Smooth muscle cell of the brain vasculature (primary cell): ENCODE measurements around the gene EML4.
"Not testable (repeated sequence)": the region's sequence is repeated elsewhere in the genome, so short reads cannot be mapped to it uniquely, and the experiment has no call there.

Source experiments
- DNase-seq: peaks from one replicate; pipeline ENCODE4 v3.0.0-alpha.2; 2012; ENCODE audit warnings: low read depth, low spot score

The EML4 gene

DNA sequence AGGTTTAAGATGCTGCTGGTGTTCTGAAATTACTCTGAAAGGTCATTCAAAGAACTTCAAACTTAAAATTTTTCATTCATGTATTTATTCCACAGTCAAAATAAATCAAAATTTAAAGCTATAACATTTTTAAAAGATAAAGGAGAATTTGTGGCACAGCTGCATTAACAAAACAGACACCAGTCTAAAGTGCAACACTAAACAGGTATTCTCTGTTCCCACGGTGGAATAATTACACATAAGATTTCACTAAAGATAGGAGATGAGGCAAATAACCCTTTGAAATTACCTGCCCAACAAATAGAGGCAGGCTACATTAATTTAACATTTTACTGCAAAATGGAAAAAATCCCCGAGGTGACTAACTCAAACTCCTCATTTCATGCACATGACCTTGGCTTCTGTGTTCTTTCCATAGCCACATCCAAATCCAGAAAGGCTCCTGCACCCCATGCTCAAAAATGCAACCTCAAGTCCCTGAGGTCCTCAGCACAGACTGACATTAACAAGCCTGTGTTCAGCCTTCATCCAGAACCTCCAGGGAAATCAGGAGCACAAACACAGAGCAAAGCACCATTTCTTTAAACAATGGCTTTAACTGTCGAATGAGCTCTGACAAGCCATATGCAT, 181.4 kb downstream of the EML4 start:
- DNase-seq, result no peak

GRCh38 chr2:42351864-42352263, 182.7 kb downstream of the EML4 start:
- DNase-seq, result no peak

DNA sequence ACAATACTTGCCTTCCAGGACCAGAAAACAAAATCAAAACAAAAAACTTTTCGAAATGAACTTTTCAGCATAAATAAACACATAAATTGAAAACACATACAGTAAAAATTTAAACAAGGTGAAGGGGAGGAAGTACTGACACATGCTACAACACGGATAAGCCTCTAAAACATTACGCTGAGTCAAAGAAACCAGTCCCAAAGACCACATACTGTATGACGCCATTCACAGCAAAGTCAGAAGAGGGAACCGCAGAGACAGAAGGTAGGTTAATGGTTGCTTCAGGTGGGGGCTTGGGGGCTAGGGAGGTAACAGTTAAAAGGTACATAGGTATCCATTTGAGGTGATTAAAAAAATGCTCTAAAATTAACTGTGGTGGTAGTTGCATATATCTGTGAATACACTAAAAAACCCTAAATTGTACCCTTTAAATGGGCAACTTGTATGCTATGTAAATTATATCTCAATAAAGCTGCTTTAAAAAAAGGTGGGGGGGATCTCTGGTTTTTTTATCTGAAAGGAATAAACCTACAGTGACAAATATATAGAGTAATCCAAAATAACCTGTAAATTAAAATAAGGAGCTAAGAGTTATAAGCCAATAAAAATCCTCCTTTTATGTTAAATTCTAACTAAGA, 184.8 kb downstream of the EML4 start:
- DNase-seq, result no peak

DNA sequence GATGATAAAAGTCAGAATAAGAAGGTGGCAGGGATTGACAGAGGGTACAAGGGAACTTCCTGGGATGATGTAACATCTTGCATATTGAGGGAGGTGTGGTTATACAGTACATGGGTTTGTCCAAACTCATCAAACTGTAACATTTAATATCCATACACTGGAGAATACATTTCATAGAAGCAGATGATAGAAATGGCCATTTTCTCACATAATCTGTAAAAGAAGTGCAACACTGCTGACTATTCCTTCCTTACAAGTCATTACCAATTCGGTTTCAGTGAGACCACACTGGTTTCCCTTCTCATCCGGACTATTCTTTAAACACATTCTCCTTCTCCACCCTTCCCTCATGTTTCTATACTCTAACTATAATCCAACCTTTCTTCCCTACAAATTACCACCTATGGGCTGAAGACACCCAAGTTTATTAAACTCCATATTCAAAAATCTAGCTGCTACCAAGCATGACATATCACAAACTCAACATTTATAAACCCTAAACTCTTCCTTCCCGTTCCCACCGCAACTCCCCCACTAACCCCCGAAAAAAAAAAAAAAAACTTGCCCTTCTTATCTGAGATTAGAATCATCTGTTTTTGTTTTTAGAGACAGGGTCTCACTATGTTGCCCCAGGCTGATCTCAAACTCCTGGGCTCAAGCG, 190.3 kb downstream of the EML4 start:
- no peak for DNase-seq

DNA sequence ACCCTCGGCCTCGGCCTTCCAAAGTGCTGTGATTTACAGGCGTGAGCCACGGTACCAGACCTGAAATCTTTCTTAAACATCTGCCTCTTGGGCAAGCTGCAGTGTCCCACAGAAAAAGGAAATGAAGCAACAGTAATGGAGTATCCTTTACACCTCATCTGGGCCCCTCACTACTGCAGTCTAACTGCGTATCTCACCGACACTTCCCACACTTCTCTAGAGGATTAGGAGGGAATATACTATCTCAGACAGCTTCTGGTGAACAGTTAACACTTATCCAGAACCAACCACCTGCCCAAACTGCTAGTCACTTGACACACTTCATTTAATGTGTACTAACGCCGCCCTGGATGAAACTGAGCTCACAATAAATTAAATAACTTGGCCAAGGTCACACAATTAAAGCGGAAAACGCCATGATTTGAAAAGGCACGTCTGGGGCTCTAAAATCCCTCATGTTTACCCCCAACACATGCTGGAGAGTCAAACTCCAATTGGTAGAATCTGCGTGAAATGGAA, 190.9 kb downstream of the EML4 start:
- DNase-seq, result no peak

- DNase-seq, result no peak
Observed at GRCh38 chr2:42360493-42360889, 191.3 kb downstream of the EML4 start.

DNA sequence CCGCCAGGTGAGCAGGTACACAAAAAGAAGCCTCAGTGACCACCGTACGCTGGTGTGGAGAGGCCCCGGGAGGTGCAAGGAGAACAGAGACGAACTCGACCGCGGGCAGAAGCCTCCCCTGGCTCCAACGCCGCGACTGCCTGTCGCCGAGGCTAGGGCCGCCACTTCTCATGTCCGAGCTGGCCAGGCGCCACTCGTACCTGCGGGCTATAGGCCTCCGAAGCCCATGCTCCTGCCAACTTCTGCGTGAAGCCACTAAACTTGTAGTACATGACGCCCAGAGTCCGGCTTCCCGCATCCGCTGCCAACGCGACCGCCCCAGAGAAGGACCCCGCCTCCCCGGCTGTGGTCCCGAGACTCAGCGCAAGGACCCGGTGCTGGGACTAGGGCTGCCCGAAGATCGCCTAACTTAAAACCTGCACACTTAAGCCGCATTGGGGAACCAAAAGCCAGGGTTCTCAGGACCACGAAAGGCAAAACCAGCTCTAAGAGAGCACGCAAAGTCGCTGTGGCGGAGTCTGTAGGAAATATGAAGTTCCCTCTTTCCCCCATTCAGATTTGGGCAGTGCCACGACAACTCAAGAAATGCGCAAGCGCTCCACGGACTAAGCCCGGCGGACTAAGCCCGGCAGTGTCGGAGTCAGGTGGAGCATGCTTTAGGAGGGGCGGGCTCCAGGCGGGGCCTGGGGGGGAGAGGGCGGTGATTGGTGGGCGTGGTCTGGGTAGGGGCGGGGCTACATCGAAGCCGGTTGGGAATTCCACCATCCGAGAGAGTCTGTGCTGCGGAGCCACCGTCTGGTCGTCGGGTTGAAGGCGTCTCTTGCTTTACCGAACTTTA, 192.0 kb downstream of the EML4 start, which contains the start of gene COX7A2L:
Gene COX7A2L (minus strand): TSS at position 328 of the 838 bp plus-strand sequence. CDS start 56 bp downstream, at position 272.
- peak; percentile 96 for DNase-seq

GRCh38 chr2:42361728-42362283, 192.7 kb downstream of the EML4 start:
- no peak for DNase-seq

DNA sequence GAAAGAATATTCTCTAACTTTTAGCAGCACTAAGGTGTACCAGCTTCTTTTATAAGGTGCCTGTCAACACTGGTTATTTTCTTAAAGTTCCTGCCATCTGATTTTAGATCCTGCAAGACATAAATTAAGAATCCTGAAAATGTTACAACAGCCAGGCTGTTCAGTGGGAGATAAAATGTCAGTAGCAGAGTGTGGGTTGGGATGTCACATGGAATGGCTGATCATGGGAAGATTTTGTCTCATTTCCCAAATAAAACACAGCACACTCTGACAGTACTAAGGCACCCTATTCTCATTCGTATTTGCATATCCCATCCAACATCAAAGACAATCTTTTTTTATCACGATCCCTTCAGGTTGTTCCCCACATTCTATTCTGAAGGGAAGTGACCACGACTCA, 194.3 kb downstream of the EML4 start:
- no peak for DNase-seq

DNA sequence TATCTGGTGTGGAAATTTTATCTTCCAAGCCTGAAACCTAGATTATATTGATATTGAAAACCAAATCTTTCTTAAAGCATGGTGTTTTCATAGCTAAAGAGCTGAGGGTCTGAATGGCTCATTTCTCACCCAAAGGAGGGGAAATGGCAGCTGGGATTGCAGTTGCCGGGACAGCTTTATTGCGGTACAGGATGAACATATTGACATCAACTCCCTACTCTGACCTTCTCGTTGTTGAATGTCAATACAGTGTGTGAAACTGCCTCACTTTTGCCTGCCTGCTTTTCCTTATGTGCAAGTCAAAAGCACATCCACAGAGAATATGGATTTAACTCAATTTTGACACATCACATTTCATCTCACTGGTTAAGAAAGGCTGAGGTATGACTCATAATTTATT, 195.5 kb downstream of the EML4 start:
- no peak for DNase-seq

- DNase-seq, result no peak
Observed at GRCh38 chr2:42366411-42366810, 197.3 kb downstream of the EML4 start.

- DNase-seq, result no peak
Observed at GRCh38 chr2:42367835-42368234, 198.7 kb downstream of the EML4 start.

GRCh38 chr2:42368817-42369531, 199.8 kb downstream of the EML4 start:
- no peak for DNase-seq

DNA sequence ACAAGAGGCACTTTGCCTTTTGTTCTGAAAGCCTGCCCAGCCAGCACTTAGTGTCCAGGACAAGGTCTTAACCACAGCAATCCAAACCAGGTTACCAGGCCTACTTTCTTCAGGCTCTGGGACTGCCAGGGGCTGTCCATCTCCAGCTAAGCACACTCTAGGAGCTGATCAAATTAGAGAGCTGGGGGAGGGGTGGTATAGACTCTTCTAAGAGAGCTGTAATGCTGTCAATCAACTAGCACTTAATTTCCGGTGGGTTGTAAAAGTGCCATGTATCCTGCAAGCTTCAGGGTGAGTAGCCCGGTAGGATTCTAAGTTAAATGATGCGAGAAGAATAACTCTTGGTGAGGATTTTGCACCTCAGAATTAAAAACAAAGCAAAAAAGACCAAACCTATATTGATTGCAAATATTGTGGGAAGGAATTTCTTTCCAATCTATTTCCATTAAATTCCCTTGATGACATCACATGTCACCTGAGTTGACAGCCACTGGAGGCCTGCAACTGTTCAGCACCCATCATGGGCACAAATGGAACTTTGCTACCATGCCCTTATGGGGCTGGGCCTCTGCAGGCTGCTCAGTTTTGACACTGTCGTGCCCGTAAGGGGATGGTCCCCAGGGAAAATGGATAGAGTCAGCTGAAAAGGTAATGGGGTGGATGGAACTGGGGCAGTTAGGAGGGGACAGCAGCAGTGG, 200.5 kb downstream of the EML4 start:
- no peak for DNase-seq

DNA sequence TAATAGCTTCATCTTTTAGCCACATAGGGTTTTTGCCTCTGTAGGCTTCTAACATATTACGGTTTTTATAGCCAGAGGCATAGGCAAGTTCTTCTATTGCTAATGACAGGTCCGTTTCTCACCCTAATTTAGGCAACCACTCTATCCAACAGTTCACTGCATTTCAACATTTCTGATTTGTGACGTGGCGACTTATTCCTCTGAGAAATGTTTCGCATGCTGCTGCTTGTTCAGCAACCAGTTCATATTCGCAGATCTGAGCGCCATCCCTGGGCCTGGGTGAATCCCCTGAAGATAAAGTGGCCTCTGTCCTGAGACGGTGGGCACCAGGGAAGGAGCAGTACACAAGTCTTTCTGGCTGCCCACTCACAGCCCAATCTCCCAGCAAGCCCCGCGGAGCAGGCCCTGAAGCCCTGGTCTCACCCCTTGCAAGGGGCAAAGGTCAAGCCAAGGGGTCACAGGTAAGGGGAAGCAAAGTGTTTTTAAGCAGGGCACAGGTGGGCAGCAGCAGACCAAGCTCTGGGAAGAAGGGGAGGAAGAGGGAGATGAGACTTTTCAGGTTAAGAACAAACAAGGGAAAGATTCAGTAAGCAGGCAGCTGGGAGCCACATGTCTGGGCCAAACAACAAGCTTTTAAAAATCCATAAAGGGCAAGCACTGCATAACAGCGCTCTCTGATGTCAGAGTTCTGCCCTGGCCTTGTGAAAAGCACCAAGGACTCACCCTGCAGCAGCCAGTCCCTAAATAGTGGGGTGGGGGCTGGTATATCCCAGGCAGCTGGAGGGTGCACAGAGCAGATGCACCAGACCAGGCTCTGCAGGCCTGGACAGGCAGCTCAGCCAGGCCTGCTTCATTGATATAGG, 202.7 kb downstream of the EML4 start:
- no peak for DNase-seq

DNA sequence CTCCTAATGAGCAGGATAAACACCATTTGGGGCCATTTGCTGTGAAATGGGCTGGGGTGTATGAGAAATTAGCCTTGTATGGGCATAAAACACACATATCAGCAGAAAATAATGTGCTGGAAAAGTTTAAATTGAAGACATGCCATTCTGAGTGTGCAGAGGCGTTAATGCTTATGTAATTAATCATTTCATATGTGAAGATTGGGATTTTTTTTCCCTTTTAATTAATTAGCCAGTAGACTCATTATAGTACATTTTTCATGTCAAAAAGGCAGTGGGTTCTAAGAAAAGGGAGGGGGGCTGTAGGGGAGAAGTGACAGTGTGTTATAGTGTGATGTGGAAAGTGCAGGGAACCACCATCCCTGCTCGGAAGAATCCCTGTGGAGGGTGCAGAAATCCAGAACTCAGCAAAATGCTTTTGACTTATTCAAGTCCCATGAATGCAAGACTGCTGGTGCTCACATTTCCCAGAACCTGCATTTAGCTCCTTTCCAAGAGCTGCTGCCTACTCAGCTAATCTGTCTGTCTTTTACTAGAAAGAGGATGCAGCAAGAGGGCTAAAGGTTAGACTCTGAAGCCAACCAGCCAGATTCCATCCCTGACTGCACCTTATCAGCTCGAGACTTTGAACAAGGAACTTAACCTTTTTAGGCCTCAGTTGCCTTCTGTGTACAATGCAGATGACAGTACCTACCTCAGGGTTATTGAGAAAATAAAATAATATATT, 203.5 kb downstream of the EML4 start:
- DNase-seq, result no peak

GRCh38 chr2:42376758-42377157, 207.6 kb downstream of the EML4 start:
- no peak for DNase-seq

GRCh38 chr2:42378415-42378814, 209.3 kb downstream of the EML4 start:
- no peak for DNase-seq

GRCh38 chr2:42380026-42380425, 210.9 kb downstream of the EML4 start:
- DNase-seq, result not testable (repeated sequence)
